NT2/D1 (cell line): ENCODE results near the gene GLT1D1.

ENCODE experiments used
- DNase-seq: peaks from one replicate; pipeline ENCODE4 v3.0.0-alpha.2; 2011; ENCODE audit warnings: low read depth, low spot score
- H3K27me3 ChIP-seq: 2 replicates; pipeline ENCODE4 v1.6.0; 2011; ENCODE audit warnings: mild to moderate bottlenecking; ENCODE audit not compliant: insufficient read length, insufficient read depth
- H3K36me3 ChIP-seq: 2 replicates; pipeline ENCODE4 v1.6.1; 2011; ENCODE audit warnings: mild to moderate bottlenecking, low read length, mixed read lengths; ENCODE audit not compliant: insufficient read depth, insufficient read length
- H3K4me1 ChIP-seq: 2 replicates; pipeline ENCODE4 v1.5.1; 2011; ENCODE audit not compliant: insufficient read depth, insufficient read length
- H3K4me3 ChIP-seq: 2 replicates; pipeline ENCODE4 v1.5.1; 2011; ENCODE audit warnings: low read depth; ENCODE audit not compliant: insufficient read length
- H3K9ac ChIP-seq: 2 replicates; pipeline ENCODE4 v1.6.0; 2011; ENCODE audit warnings: low read depth; ENCODE audit not compliant: insufficient read length
- H3K9me3 ChIP-seq: 2 replicates; pipeline ENCODE4 v1.5.1; 2011; ENCODE audit warnings: mild to moderate bottlenecking, low read length; ENCODE audit not compliant: insufficient read depth
- SUZ12 ChIP-seq: IDR thresholded peaks from 2 replicates; pipeline ENCODE4 v1.6.1; 2011; ENCODE audit not compliant: insufficient read length, insufficient read depth; ENCODE audit errors: extremely low read depth
- YY1 ChIP-seq: IDR thresholded peaks from 2 replicates; pipeline ENCODE4 v1.6.1; 2011; ENCODE audit not compliant: insufficient read length, insufficient read depth
- ZNF274 ChIP-seq: IDR thresholded peaks from 2 replicates; pipeline ENCODE4 v1.6.1; 2011; ENCODE audit warnings: mild to moderate bottlenecking, low read depth, low read length

GLT1D1 gene

DNA sequence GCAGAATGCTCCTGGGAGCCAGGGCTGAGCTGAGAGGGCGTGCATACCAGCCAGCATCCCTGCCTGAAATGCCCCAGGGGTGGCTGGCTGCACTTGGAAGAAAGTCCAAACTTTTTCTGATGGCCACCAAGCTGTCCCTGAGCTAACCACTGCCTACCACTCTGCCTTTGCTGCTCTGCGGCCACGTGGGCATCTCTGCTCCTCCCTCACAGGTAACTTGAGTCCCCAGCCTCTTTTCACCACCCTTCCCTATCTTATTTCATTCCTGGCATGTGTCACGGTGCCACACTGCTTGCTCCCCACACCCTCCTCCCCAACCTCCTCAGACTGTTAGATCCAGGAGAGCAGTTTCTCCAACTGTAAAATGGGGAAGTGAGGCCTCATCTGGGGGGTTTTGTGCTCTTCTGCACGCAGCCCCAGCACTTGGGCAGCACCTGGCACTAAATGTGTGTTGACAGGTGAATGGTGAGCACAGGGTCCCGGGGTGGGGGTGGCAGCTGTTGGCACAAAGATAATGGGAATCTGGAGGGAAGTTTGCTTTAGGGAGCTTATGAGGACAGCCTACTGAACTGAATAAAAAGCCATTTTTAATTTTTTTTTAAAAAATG is 113.0 kb downstream of the GLT1D1 start:
- Histone ChIP-seq H3K4me1 (peaks cover 24% of the 10 kb centered on the region), H3K4me3 (no peak overlapping the region), H3K9ac (peak overlapping the region; percentile 27), H3K27me3 (peaks cover 11% of the 10 kb centered on the region), H3K36me3 (no peaks in the 10 kb centered on the region), H3K9me3 (no peaks in the 10 kb centered on the region; the same call in 1 of the 2 replicates)
- DNase-seq: no peak
- TF ChIP-seq ZNF274: no peak

DNA sequence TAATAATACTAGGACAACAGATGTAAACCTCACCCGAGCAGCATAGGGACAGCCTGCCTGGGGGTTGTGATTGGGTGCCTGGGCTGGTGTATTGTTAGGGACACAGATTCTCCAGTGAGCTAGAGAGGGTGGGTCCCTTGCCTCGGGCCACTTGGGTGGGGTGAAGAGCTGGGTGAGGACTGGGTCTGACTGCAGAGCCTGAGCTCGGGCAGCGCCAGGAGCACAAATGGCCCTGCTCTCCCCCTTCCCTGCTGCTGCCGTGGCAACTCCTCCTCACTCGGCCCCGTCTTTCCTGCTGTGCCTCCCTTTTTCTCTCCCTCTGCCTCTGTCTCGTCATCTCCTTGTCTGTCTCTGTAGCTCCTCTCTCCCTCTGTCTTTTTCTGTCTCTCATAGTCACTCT is 115.4 kb downstream of the GLT1D1 start:
- TF ChIP-seq ZNF274 (no peak), YY1 (no peak), SUZ12 (no peak)
- H3K4me3 ChIP-seq: no peak overlapping the region
- DNase-seq: no peak
- peaks cover 12% of the 10 kb centered on the region for H3K27me3 ChIP-seq
- H3K4me1 ChIP-seq: peaks cover 27% of the 10 kb centered on the region
- no peaks in the 10 kb centered on the region for H3K36me3 ChIP-seq
- H3K9ac ChIP-seq: peak overlapping the region; percentile 15
- no peaks in the 10 kb centered on the region; the same call in 1 of the 2 replicates for H3K9me3 ChIP-seq

DNA sequence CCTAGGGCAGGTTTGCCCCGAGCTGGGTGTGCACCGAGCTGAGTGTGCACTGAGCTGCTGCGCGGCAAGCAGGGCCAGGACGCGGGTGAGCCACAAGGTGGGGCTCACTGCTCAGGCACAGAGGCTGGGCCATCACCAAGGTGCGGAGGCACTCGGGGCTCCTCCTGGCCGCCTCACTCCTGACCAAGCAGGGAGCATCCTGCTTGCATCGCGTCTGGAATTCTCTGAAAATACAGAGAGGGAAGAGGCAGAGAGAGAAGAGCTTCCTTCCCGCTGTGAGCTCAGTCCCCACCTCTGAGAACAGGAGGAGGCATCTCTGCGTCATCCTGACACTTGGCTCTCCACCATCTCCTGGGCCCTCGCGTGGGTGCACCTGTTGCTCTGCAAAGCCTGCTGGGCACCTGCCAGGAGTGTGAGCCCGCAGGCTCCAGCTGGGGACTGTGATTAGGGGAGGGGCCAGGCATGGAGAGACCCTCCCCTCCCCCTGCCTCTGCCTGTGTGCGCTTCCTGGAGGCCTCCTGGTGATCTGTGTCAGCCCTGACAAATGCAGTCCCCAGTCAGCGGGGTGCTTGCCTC is 116.3 kb downstream of the GLT1D1 start:
- H3K4me3 ChIP-seq: peak overlapping the region; percentile 27
- no peaks in the 10 kb centered on the region; the same call in 1 of the 2 replicates for H3K9me3 ChIP-seq
- peak overlapping the region; percentile 74 for H3K9ac ChIP-seq
- H3K4me1 ChIP-seq: peaks cover 27% of the 10 kb centered on the region
- DNase-seq: peak; percentile 71
- H3K27me3 ChIP-seq: peaks cover 12% of the 10 kb centered on the region
- TF ChIP-seq ZNF274 (no peak), YY1 (no peak), SUZ12 (no peak)
- no peaks in the 10 kb centered on the region for H3K36me3 ChIP-seq

DNA sequence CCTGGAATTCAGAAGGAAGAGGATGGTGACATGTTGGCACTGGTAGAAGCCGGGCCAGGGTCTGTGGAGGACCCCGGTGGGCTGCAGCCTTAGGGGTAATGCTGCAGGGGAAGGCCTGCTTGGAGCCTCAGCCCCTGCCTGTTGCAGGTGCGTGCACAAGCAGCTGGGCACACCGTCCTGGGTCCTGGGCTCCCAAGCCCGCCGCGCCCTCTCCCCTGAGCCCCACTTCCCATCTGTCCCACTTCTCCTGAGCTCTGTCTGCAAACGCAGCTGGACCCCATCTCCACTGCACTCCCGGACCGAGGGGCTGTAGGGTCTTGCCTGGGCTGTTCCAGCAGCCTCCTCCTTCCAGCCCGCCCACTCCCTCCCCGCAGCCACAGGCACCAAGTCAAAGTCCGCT is 116.8 kb downstream of the GLT1D1 start:
- H3K36me3 ChIP-seq: no peaks in the 10 kb centered on the region
- H3K9ac ChIP-seq: peak overlapping the region; percentile 66
- no peaks in the 10 kb centered on the region for H3K9me3 ChIP-seq
- no peak for DNase-seq
- H3K4me1 ChIP-seq: peaks cover 27% of the 10 kb centered on the region
- H3K27me3 ChIP-seq: peaks cover 12% of the 10 kb centered on the region
- peak overlapping the region; percentile 5 for H3K4me3 ChIP-seq
- TF ChIP-seq YY1: no peak
- TF ChIP-seq ZNF274: no peak
- no peak for TF ChIP-seq SUZ12

DNA sequence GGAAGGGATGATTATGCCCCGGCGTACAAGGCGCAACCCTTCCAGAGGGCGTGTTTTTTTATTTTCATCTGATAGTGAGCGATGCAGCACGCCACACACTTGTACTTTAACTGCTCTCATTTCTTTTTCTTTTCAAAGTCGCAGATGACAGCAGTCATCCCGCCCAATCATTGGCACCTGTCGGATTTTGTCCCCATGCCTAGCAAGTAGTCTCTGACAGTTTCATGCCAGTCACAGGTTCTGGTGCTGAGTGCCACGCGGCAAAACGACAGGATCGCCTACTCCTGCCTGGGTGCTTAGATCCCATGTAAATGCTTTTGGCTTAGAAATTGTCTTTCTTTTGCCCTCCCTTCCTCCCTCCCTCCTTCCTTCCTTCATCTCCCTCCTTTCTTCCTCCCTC is 117.7 kb downstream of the GLT1D1 start:
- Histone ChIP-seq H3K4me1 (peaks cover 27% of the 10 kb centered on the region), H3K9me3 (no peaks in the 10 kb centered on the region), H3K27me3 (peaks cover 12% of the 10 kb centered on the region), H3K9ac (no peak overlapping the region), H3K36me3 (no peaks in the 10 kb centered on the region), H3K4me3 (no peak overlapping the region)
- TF ChIP-seq SUZ12: no peak
- no peak for TF ChIP-seq YY1
- TF ChIP-seq ZNF274: no peak
- DNase-seq: no peak

DNA sequence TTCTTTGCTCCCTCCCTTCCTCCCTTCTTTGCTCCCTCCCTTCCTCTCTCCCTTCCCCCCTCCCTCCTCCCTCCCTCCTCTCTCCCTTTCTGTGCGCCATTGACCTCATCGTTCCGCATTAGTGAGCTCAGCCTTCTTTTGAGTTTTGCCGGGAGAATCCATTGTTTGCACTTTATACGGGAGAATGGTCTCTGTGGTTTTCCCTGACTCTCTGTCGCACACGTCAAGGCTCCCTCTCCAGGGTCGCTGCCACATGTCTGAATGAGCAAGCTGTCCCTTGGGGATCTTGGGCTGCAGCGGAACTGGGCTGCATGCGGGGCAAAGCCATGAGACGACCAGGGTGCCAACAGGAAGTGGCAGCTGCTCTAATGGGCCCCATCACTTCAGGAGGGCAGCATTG is 118.5 kb downstream of the GLT1D1 start:
- TF ChIP-seq ZNF274 (no peak), YY1 (no peak), SUZ12 (no peak)
- Histone ChIP-seq H3K4me1 (peaks cover 22% of the 10 kb centered on the region), H3K27me3 (peaks cover 12% of the 10 kb centered on the region), H3K9ac (no peak overlapping the region), H3K4me3 (no peak overlapping the region), H3K9me3 (no peaks in the 10 kb centered on the region), H3K36me3 (no peaks in the 10 kb centered on the region)
- DNase-seq: no peak

DNA sequence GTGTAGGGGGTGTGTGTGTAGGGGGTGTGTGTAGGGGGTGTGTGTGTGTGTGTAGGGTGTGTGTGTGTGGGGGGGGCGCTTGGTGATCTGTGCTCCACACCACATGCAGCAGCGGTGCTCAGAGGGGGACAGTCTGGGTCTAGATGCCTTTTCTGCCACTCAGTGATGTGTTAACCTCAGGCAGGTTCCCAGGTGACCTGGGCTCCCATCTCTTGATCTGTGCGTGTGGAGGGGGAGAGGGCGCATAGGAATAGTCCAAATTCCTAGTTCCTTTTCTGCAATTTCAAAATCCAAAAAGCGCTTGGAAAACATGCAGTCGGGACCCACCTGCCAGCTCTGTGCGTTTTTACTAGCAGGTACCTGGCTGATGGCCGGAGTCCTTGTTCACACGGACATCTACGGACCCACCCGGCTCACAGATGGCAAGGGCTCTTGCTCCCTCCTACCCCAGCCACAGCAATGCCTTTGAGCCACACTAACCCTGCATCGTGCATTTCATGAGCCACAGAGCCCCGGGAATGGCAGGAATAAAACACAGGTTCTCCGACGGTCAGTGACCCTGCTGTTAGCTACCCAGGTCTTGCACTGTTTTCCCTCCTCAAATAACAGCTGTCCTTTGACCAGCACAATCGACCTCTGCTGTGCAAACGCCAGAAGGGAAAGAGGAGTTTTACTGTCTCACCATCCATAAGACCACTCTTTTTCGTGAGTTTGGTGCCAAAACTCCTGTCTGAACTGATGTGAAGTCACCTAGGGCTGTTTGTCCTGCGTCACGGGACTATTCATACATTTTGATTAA is 120.8 kb downstream of the GLT1D1 start:
- TF ChIP-seq ZNF274: no peak
- TF ChIP-seq SUZ12: no peak
- TF ChIP-seq YY1: no peak
- DNase-seq: no peak
- no peak overlapping the region for H3K4me3 ChIP-seq
- peaks cover 15% of the 10 kb centered on the region for H3K4me1 ChIP-seq
- H3K27me3 ChIP-seq: peaks cover 9% of the 10 kb centered on the region
- no peaks in the 10 kb centered on the region for H3K9me3 ChIP-seq
- H3K9ac ChIP-seq: no peak overlapping the region
- H3K36me3 ChIP-seq: no peaks in the 10 kb centered on the region
